ENCODE measurements around the gene DSN1. TPM values are rescaled to one million over a fixed set of nuclear protein-coding genes. Genes with fewer than 3 reads are reported as not detected.

Gene DSN1
- total and polyA plus RNA-seq, 10 of the 15 experiments (the other 5 are each of a cell fraction or from before 2014, with no cell fraction given): 15.3 to 33.1 (median 21.7) TPM

DNA sequence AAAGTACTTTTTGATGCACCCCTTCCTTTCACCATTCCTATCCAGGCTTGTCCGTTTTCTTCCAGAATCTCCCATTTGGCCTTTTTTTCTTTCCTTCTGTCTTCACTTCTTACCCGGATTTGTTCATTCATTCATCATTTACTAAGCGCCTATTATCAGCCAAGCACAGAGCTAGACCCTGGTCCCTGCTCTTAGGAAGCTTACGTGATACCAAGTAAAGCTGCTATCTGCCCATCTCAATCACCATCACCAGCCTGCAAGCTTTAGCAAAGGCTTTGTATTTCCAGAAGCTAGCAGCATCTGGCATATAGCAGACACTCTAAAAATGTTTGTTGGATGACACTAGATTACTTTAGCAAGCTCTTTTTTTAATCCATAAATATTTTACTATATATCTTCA lies 32.5 kb downstream of the DSN1 start:
- CTCF ChIA-PET: interaction anchor here (2.4 to 2.6 kb wide), 2 partner anchors 14 to 67 kb away, joined by 9 to 18 read pairs; no protein-coding TSS in a partner anchor
- in situ Hi-C loops (cut with MboI) (no loop called here), intact Hi-C loops (cut with micrococcal nuclease; ENCODE audit: unreplicated experiment) (no loop called here)
- TF ChIP-seq RELA (IDR thresholded peaks at IDR 0.05; ENCODE audit: borderline replicate concordance, partially characterized antibody): no peak
- POLR2A ChIA-PET: interaction anchor here (0.6 kb wide), 1 partner anchor 29 kb away, joined by 3 read pairs; no protein-coding TSS in a partner anchor
- Histone ChIP-seq H3K4me3 (no peak overlapping the region), H3K4me2 (ENCODE audit: control insufficient read depth, insufficient read depth) (no peak overlapping the region), H3K9ac (ENCODE audit: control insufficient read depth, insufficient read depth, low read length) (no peak overlapping the region), H3K36me3 (ENCODE audit: control insufficient read depth in 2 of 2, insufficient read depth in 2 of 2, low read length in 1 of 2) (no peaks in the 10 kb centered on the region), H3K79me2 (ENCODE audit: control insufficient read depth, insufficient read depth, low read length) (no peaks in the 10 kb centered on the region), H3K27me3 (replicated peaks in 1 of 2; ENCODE audit: control insufficient read depth in 2 of 2, insufficient read depth in 2 of 2, low read length in 1 of 2) (no peaks in the 10 kb centered on the region), H3K9me3 (replicated peaks; ENCODE audit: control insufficient read depth, insufficient read depth, low read length) (no peaks in the 10 kb centered on the region), H3K4me1 (ENCODE audit: control insufficient read depth, insufficient read depth, low read length) (no peaks in the 10 kb centered on the region), H2AFZ (ENCODE audit: control insufficient read depth, low read depth, low read length) (no peak overlapping the region), H3K27ac (ENCODE audit: control insufficient read depth, insufficient read depth) (no peak overlapping the region), H4K20me1 (ENCODE audit: control insufficient read depth, insufficient read depth) (no peaks in the 10 kb centered on the region)
- no peak for ATAC-seq
- FAIRE-seq: no peak
- 73% methylated on average over 4 of the region's 4 CpGs for WGBS (ENCODE audit: insufficient coverage, insufficient replicate concordance, low lambda C conversion rate, missing lambda C conversion rate)
- SMC1A ChIA-PET (ENCODE audit: uncharacterized antibody, unreplicated experiment): interaction anchor here (0.9 to 1.0 kb wide), 3 partner anchors 14 to 220 kb away, joined by 3 to 5 read pairs (median 3); no protein-coding TSS in a partner anchor
- no peak for DNase-seq (ENCODE audit: low read depth, low spot score)
- RAD21 ChIA-PET (ENCODE audit: unreplicated experiment): interaction anchor here (0.8 kb wide), 2 partner anchors 52 to 74 kb away, joined by 3 read pairs; no protein-coding TSS in a partner anchor
- no TSS peak for BruUV-seq (replicated peaks)

DNA sequence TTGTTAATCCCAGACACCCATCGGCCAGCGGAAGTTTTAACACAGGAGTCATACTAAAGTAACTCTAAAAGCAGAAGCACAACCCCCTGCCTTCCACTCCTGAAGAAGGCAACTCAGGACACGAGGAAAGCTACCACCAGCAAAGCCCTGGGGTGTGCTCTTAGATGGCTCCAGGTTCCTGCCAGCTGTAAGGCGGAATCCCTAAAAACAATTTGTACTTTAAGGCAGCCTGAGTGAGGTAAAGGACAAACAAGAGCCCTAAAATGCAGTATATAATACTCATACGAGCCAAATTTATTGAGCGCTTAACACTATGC lies 36.4 kb downstream of the DSN1 start:
- H3K4me1 ChIP-seq (ENCODE audit: control insufficient read depth, insufficient read depth, low read length): peaks cover 4% of the 10 kb centered on the region; the same call in 1 of the 2 replicates
- no TSS peak for BruUV-seq (replicated peaks)
- no peaks in the 10 kb centered on the region for H3K27me3 ChIP-seq (replicated peaks in 1 of 2; ENCODE audit: control insufficient read depth in 2 of 2, insufficient read depth in 2 of 2, low read length in 1 of 2)
- H3K27ac ChIP-seq (ENCODE audit: control insufficient read depth, insufficient read depth): no peak overlapping the region
- H3K9ac ChIP-seq (ENCODE audit: control insufficient read depth, insufficient read depth, low read length): no peak overlapping the region
- POLR2A ChIA-PET: no interaction called here
- FAIRE-seq (no peak), DNase-seq (ENCODE audit: low read depth, low spot score) (no peak), ATAC-seq (no peak)
- H3K36me3 ChIP-seq (ENCODE audit: control insufficient read depth in 2 of 2, insufficient read depth in 2 of 2, low read length in 1 of 2): no peaks in the 10 kb centered on the region; a peak in 1 of 4 replicates
- RAD21 ChIA-PET (ENCODE audit: unreplicated experiment): interaction anchor here (1.7 kb wide), 1 partner anchor 149 kb away, joined by 6 read pairs; no protein-coding TSS in a partner anchor
- no peak overlapping the region for H3K4me3 ChIP-seq
- SMC1A ChIA-PET (ENCODE audit: uncharacterized antibody, unreplicated experiment): interaction anchor here (0.7 to 2.3 kb wide), 2 partner anchors 8 kb away, joined by 3 to 11 read pairs; partner anchors contain the start of gene NDRG3
- no peak overlapping the region for H2AFZ ChIP-seq (ENCODE audit: control insufficient read depth, low read depth, low read length)
- no peaks in the 10 kb centered on the region for H3K9me3 ChIP-seq (replicated peaks; ENCODE audit: control insufficient read depth, insufficient read depth, low read length)
- H3K79me2 ChIP-seq (ENCODE audit: control insufficient read depth, insufficient read depth, low read length): no peaks in the 10 kb centered on the region; the same call in 1 of the 2 replicates
- intact Hi-C loops (cut with micrococcal nuclease; ENCODE audit: unreplicated experiment) (no loop called here), in situ Hi-C loops (cut with MboI) (no loop called here)
- CTCF ChIA-PET: interaction anchor here (0.8 to 4.9 kb wide), 5 partner anchors 8 to 124 kb away, joined by 3 to 26 read pairs (median 5); partner anchors contain the start of gene NDRG3
- no peak overlapping the region for H3K4me2 ChIP-seq (ENCODE audit: control insufficient read depth, insufficient read depth)
- peaks cover 3% of the 10 kb centered on the region; the same call in 1 of the 2 replicates for H4K20me1 ChIP-seq (ENCODE audit: control insufficient read depth, insufficient read depth)
- 84% methylated on average over 6 of the region's 6 CpGs for WGBS (ENCODE audit: insufficient coverage, insufficient replicate concordance, low lambda C conversion rate, missing lambda C conversion rate)
- TF ChIP-seq SKIL (IDR thresholded peaks at IDR 0.05; ENCODE audit: low read depth, poor library complexity, severe bottlenecking): no peak
- no peak for TF ChIP-seq MXI1 (IDR thresholded peaks at IDR 0.05; ENCODE audit: low read depth, low read length)
- TF ChIP-seq, protein P1, sequence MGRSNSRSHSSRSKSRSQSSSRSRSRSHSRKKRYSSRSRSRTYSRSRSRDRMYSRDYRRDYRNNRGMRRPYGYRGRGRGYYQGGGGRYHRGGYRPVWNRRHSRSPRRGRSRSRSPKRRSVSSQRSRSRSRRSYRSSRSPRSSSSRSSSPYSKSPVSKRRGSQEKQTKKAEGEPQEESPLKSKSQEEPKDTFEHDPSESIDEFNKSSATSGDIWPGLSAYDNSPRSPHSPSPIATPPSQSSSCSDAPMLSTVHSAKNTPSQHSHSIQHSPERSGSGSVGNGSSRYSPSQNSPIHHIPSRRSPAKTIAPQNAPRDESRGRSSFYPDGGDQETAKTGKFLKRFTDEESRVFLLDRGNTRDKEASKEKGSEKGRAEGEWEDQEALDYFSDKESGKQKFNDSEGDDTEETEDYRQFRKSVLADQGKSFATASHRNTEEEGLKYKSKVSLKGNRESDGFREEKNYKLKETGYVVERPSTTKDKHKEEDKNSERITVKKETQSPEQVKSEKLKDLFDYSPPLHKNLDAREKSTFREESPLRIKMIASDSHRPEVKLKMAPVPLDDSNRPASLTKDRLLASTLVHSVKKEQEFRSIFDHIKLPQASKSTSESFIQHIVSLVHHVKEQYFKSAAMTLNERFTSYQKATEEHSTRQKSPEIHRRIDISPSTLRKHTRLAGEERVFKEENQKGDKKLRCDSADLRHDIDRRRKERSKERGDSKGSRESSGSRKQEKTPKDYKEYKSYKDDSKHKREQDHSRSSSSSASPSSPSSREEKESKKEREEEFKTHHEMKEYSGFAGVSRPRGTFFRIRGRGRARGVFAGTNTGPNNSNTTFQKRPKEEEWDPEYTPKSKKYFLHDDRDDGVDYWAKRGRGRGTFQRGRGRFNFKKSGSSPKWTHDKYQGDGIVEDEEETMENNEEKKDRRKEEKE (IDR thresholded peaks at IDR 0.05): no peak
- no peak for TF ChIP-seq ZNF217 (IDR thresholded peaks at IDR 0.05)
- TF ChIP-seq, protein P2, sequence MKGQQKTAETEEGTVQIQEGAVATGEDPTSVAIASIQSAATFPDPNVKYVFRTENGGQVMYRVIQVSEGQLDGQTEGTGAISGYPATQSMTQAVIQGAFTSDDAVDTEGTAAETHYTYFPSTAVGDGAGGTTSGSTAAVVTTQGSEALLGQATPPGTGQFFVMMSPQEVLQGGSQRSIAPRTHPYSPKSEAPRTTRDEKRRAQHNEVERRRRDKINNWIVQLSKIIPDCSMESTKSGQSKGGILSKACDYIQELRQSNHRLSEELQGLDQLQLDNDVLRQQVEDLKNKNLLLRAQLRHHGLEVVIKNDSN (IDR thresholded peaks at IDR 0.05; ENCODE audit: borderline replicate concordance, extremely low read length, insufficient read depth, low read depth, low read length): no peak
